ENCODE data around the gene DRD2.

DRD2 gene

GRCh38 chr11:113440816-113441215 is 34.4 kb downstream of the DRD2 start:
- no peak for DNase-seq

- DNase-seq: peak; percentile 79
These were observed 38.4 kb downstream of the DRD2 start for GRCh38 chr11:113436672-113437252.

GRCh38 chr11:113435190-113435968 is 39.8 kb downstream of the DRD2 start:
- DNase-seq: no peak

GRCh38 chr11:113431746-113432145 is 43.5 kb downstream of the DRD2 start:
- no peak for DNase-seq

- no peak for DNase-seq
These were observed 48.5 kb downstream of the DRD2 start for GRCh38 chr11:113426686-113427085.

- no peak for DNase-seq
These were observed 54.4 kb downstream of the DRD2 start for GRCh38 chr11:113420808-113421207.

- DNase-seq: no peak
These were observed 55.7 kb downstream of the DRD2 start for GRCh38 chr11:113419454-113420003.

- DNase-seq: no peak
These were observed 57.8 kb downstream of the DRD2 start for GRCh38 chr11:113417428-113417827.

GRCh38 chr11:113415343-113415742 is 59.9 kb downstream of the DRD2 start:
- no peak for DNase-seq

- DNase-seq: no peak
These were observed 62.5 kb downstream of the DRD2 start for GRCh38 chr11:113412675-113413074.

GRCh38 chr11:113411536-113411935 is 63.7 kb downstream of the DRD2 start:
- peak; percentile 29 for DNase-seq

- DNase-seq: no peak
These were observed 64.6 kb downstream of the DRD2 start for GRCh38 chr11:113410414-113411135.

- DNase-seq: no peak
These were observed 65.7 kb downstream of the DRD2 start for GRCh38 chr11:113409526-113409925.

GRCh38 chr11:113408887-113409286 is 66.3 kb downstream of the DRD2 start:
- DNase-seq: no peak

GRCh38 chr11:113408206-113408605 is 67.0 kb downstream of the DRD2 start:
- DNase-seq: peak; percentile 11

GRCh38 chr11:113407163-113407562 is 68.0 kb downstream of the DRD2 start:
- no peak for DNase-seq

GRCh38 chr11:113405724-113406478 is 69.3 kb downstream of the DRD2 start:
- DNase-seq: no peak

GRCh38 chr11:113404859-113405430 is 70.3 kb downstream of the DRD2 start:
- DNase-seq: peak; percentile 19

- no peak for DNase-seq
These were observed 73.5 kb downstream of the DRD2 start for GRCh38 chr11:113401718-113402117.

GRCh38 chr11:113400631-113401230 is 74.5 kb downstream of the DRD2 start:
- no peak for DNase-seq

- no peak for DNase-seq
These were observed 76.3 kb downstream of the DRD2 start for GRCh38 chr11:113398669-113399430.
